PC-3 (cell line): ENCODE data around the gene PLCZ1.

Source experiments
- EZH2phosphoT487 ChIP-seq: fragments of 300-600 bp; sonication (generic); IDR thresholded peaks from 2 replicates; pipeline ENCODE4 v1.6.1; 2018; ENCODE audit warnings: mild to moderate bottlenecking, antibody characterized with exemption, low read length, borderline replicate concordance
- TF ChIP-seq, protein P1 (sequence below): fragments of 300-600 bp; sonication (generic); conservative IDR thresholded peaks from 2 replicates; pipeline ENCODE4 v1.5.1; 2017; ENCODE audit warnings: antibody characterized with exemption, low read depth, mild to moderate bottlenecking, low read length

GRCh38 chr12:18681818-18682217 lies 56.0 kb downstream of the PLCZ1 start:
- TF ChIP-seq, protein P1, sequence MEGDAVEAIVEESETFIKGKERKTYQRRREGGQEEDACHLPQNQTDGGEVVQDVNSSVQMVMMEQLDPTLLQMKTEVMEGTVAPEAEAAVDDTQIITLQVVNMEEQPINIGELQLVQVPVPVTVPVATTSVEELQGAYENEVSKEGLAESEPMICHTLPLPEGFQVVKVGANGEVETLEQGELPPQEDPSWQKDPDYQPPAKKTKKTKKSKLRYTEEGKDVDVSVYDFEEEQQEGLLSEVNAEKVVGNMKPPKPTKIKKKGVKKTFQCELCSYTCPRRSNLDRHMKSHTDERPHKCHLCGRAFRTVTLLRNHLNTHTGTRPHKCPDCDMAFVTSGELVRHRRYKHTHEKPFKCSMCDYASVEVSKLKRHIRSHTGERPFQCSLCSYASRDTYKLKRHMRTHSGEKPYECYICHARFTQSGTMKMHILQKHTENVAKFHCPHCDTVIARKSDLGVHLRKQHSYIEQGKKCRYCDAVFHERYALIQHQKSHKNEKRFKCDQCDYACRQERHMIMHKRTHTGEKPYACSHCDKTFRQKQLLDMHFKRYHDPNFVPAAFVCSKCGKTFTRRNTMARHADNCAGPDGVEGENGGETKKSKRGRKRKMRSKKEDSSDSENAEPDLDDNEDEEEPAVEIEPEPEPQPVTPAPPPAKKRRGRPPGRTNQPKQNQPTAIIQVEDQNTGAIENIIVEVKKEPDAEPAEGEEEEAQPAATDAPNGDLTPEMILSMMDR = no peak
- TF ChIP-seq EZH2phosphoT487 = no peak
